GM18511 (cell line): ENCODE measurements around the gene GTF2F2.
A peak's percentile ranks its signal among the peaks of the same experiment; 100 is the strongest.
"Not testable (repeated sequence)": the region's sequence is repeated elsewhere in the genome, so short reads cannot be mapped to it uniquely, and the experiment has no call there.

ENCODE experiments used
- ATAC-seq: cut with Tn5 transposase; IDR thresholded peaks from one replicate; pipeline ENCODE4 v1.9.1; 2021; ENCODE audit warnings: mild to moderate bottlenecking, moderate library complexity; ENCODE audit not compliant: unreplicated experiment

GTF2F2 gene

GRCh38 chr13:45178349-45179162 is 58.2 kb downstream of the GTF2F2 start:
- ATAC-seq, result no peak

GRCh38 chr13:45179428-45179827 is 59.1 kb downstream of the GTF2F2 start:
- ATAC-seq, result no peak

- ATAC-seq, result no peak
Measured at GRCh38 chr13:45180303-45180702, 60.0 kb downstream of the GTF2F2 start.

DNA sequence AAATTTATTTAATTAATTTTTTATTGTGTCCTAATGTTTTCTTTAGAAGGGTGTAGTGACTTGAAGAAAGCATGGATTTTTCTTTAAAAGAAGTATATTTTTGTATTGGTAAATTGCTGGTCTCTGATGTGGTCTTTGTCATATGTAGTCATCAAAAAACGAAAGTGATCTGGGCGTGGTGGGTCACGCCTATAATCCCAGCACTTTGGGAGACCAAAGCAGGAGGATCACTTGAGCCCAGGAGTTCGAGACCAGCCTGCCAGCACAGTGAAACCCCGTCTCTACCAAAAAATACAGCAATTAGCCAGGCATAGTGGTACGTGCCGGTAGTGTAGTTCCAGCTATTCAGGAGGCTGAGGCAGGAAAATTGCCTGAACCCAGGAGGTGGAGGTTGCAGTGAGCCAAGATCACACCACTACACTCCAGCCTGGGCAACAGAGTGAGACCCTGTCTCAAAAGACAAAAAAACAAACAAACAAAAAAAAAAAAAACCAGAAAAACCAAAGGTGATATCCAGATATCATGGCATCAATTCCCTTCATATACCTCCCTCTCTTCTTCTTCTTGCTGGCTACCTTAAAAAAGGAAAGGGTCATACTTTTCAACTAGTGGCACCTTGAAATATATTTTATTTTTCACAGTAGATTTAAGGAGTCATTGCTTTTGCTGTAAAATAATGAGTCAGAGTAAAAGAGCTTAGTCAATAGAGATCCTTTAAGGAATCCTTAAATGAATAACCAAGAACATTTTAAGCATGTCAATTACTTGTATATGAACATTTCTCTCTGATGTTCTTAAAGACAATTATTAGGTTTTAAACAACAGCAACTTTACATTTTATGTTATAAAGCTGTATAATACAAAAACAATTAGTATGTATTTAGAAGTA is 60.6 kb downstream of the GTF2F2 start:
- ATAC-seq, result no peak

- ATAC-seq, result no peak
Measured at GRCh38 chr13:45184693-45185092, 64.4 kb downstream of the GTF2F2 start.

- no peak for ATAC-seq
Measured at GRCh38 chr13:45185286-45185685, 65.0 kb downstream of the GTF2F2 start.

DNA sequence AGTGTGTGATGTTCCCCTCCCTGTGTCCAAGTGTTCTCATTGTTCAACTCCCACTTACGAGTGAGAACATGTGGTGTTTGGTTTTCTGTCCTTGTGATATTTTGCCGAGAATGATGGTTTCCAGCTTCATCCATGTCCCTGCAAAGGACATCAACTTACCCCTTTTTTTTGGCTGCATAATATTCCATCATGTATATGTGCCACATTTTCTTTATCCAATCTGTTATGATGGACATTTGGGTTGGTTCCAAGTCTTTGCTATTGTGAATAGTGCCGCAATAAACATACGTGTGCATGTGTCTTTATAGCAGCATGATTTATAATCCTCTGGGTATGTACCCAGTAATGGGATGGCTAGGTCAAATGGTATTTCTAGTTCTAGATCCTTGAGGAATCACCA is 68.8 kb downstream of the GTF2F2 start:
- not testable (repeated sequence) for ATAC-seq

GRCh38 chr13:45189511-45189910 is 69.2 kb downstream of the GTF2F2 start:
- not testable (repeated sequence) for ATAC-seq

DNA sequence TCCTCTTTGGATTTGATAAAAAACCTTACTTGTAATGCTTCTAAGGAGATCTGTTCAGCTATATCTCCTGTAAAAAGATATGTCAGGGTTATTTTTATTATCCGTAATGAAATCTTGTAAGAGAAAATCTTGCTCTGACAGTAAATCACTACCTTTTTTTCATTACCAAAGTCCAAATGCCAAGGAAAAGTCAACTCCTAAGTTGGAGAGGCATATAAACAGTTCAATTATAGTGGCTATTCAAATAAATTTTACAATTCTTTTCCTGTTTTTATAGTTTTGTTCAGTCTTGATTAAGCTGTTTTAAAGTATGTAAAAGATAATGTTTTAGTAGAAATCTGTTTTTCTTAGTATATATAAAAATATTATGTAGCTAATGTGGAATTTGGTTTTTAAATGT is 71.6 kb downstream of the GTF2F2 start:
- no peak for ATAC-seq

DNA sequence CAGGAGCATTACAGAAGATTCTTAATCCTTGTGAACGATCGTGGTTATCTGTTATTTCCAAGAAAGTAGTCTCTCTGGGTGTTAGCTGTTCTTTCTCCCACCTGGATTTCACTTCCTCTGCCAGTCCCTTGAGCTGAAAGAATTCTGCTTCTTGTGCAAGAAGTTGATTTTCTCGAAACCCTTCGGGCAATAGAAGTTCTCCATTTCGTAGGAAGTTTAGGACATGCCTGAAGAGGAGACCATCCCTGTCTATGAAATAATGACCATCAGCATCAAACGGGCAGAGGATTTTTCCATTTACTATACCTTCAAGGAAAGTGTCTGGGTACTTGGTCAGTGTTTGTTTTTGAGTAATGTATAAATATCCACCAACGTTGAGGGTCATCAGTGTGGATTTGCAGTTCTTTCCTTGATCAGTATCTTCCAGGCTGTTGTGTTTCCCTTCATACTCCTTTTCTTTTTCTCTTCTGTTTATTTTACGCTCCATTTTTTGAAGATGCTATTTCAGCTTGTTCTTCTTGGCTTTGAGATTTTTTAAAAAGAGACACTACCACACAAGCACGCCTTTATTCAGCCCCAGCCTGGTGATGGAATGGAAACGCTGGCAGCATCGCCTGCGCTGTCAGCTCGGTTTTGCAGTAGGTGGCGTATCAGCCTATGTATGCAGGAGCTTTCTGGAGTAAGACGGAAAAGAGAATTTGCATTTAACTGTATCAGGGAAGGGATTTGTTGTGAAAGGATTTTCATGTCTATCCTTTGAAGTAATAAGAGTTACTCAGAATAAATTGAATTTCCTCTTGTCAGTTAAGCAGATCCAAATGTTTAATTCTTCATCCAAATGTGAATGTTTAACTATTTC is 74.0 kb downstream of the GTF2F2 start:
- ATAC-seq, result no peak

- ATAC-seq, result no peak
Measured at GRCh38 chr13:45195421-45195820, 75.1 kb downstream of the GTF2F2 start.

- no peak for ATAC-seq
Measured at GRCh38 chr13:45196096-45196495, 75.8 kb downstream of the GTF2F2 start.

GRCh38 chr13:45196622-45197021 is 76.3 kb downstream of the GTF2F2 start:
- ATAC-seq, result peak; percentile 64

DNA sequence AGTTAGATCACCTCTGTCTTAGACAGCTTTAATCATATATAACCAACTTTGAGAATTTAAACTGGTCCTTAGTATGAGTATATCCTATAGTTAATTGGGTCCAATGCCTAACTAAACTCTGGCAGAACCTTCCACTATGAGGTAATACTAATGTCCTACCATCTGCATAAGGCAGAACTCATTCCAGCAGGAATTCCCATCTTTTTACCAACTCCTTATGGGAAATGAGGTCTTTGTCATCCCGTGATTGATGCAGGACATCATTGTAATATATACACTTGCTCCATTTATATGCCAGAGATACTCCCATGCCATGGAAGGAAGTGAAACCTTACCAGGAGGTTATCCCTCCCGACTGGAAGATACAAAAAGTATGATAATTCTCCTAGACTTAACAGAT is 77.7 kb downstream of the GTF2F2 start:
- ATAC-seq, result no peak

GRCh38 chr13:45198924-45199323 is 78.6 kb downstream of the GTF2F2 start:
- ATAC-seq, result no peak

DNA sequence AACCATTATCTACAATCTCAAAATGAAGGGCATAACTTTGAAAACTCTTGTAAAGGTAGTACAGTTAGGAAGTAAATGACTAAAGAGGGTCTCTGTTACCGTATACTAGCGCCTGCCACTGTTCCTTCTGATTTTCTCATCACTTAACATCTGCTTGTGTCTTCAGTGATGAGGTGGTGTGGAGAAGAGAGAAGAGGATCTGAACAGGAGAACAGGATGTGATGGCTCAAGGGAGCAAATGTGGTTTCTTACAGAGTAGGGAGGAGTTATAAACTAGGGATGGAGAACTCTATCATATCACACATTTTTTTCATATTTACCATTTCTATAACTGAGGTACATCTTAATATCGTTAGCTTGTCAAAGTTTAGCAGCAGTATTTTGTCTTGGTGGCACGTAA is 79.4 kb downstream of the GTF2F2 start:
- no peak for ATAC-seq

GRCh38 chr13:45200701-45201232 is 80.5 kb downstream of the GTF2F2 start, which contains the start of gene KCTD4:
Gene KCTD4, minus strand, starts transcription at chr13:45201045. Its CDS starts 6,478 bp downstream, at chr13:45194567.
- no peak for ATAC-seq

GRCh38 chr13:45205124-45205523 is 84.8 kb downstream of the GTF2F2 start:
- ATAC-seq, result no peak

GRCh38 chr13:45206340-45206739 is 86.0 kb downstream of the GTF2F2 start:
- ATAC-seq, result peak; percentile 68

DNA sequence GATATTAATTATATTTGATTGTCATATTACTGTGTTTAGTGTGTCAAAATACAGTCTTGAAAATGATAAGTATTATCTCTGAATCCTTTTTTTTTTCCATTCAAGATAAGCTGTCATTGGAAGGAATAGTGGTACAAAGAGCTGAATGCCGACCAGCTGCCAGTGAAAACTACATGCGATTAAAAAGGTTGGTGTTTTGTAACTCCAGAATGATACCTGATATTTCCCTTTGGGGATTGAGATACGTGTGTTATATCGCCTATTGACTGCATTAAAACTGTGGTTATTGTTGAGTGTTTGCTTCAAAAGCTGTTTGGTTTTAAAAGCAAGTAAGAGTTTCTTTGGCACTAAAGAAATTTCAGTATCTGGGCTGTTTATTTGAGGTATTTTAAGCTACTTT is 87.0 kb downstream of the GTF2F2 start:
- no peak for ATAC-seq

GRCh38 chr13:45208132-45208531 is 87.8 kb downstream of the GTF2F2 start:
- ATAC-seq, result no peak
